HepG2 (cell line): ENCODE measurements around the gene SFMBT1. TPM values are rescaled to one million over a fixed set of nuclear protein-coding genes. Genes with fewer than 3 reads are reported as not detected.

Experiments
- AHR ChIP-seq: IDR thresholded peaks from 2 replicates; pipeline ENCODE4 v1.6.1; 2018; ENCODE audit warnings: missing genetic modification reagents, missing compliant biosample characterization
- CBFB ChIP-seq: sonication (generic); formaldehyde crosslinking; IDR thresholded peaks from 2 replicates; pipeline ENCODE4 v1.4.0; 2020; ENCODE audit warnings: missing genetic modification reagents
- HMG20A ChIP-seq: IDR thresholded peaks from 2 replicates; pipeline ENCODE4 v1.6.1; 2016; ENCODE audit warnings: borderline replicate concordance
- IKZF1 ChIP-seq: fragments of 450-650 bp; IDR thresholded peaks from 2 replicates; pipeline ENCODE4 v1.7.1; 2016
- NFE2L2 ChIP-seq: fragments of 150-350 bp; IDR thresholded peaks from 2 replicates; pipeline ENCODE4 v1.6.1; 2014; ENCODE audit warnings: low read length
- SIN3B ChIP-seq: fragments of 150-350 bp; IDR thresholded peaks from 2 replicates; pipeline ENCODE4 v1.6.1; 2014; ENCODE audit warnings: low read length
- SNAPC2 ChIP-seq: sonication (generic); formaldehyde crosslinking; IDR thresholded peaks from 2 replicates; pipeline ENCODE4 v1.8.1; 2022; ENCODE audit warnings: mild to moderate bottlenecking, missing genetic modification reagents
- ZBTB21 ChIP-seq: sonication (generic); formaldehyde crosslinking; IDR thresholded peaks from 2 replicates; pipeline ENCODE4 v1.4.0; 2020; ENCODE audit warnings: missing genetic modification reagents
- ZFAT ChIP-seq: sonication (generic); formaldehyde crosslinking; conservative IDR thresholded peaks from 2 replicates; pipeline ENCODE4 v1.8.1; 2023; ENCODE audit warnings: missing genetic modification reagents, inconsistent platforms
- ZNF326 ChIP-seq: sonication (generic); formaldehyde crosslinking; IDR thresholded peaks from 2 replicates; pipeline ENCODE4 v1.4.0; 2020; ENCODE audit warnings: missing genetic modification reagents, borderline replicate concordance
- ZNF350 ChIP-seq: sonication (generic); formaldehyde crosslinking; IDR thresholded peaks from 2 replicates; pipeline ENCODE4 v1.4.0; 2020; ENCODE audit warnings: mild to moderate bottlenecking, low read depth, missing genetic modification reagents, borderline replicate concordance
- ZNF550 ChIP-seq: sonication (generic); formaldehyde crosslinking; IDR thresholded peaks from 2 replicates; pipeline ENCODE4 v1.4.0; 2020; ENCODE audit warnings: mild to moderate bottlenecking, missing genetic modification reagents, borderline replicate concordance
- ZNF83 ChIP-seq: sonication (generic); formaldehyde crosslinking; IDR thresholded peaks from 2 replicates; pipeline ENCODE4 v1.4.0; 2020; ENCODE audit warnings: missing genetic modification reagents, mild to moderate bottlenecking, borderline replicate concordance
- ZNF841 ChIP-seq: sonication (generic); formaldehyde crosslinking; IDR thresholded peaks from 2 replicates; pipeline ENCODE4 v1.8.1; 2023; ENCODE audit warnings: missing genetic modification reagents, borderline replicate concordance
- ZSCAN9 ChIP-seq: IDR thresholded peaks from 2 replicates; pipeline ENCODE4 v1.6.1; 2016; ENCODE audit warnings: borderline replicate concordance
- polyA plus RNA-seq, 8 experiments: library from polyadenylated mRNA; depleted of rRNA in 3 of 8; stranded (reverse) in 7 of 8; unstranded in 1 of 8; fragments of >200 nt; fragmentation: Illumina TruSeq in 4 of 8; extraction: Trizol in 4 of 8; gene quantifications; 2 replicates each; pipeline versions ENCODE4 v1.2.1 to v1.2.3, GENCODE V29; 2011 to 2016; ENCODE audit warnings: low read depth in 4 of 8, missing spikeins in 1 of 8, mixed read lengths in 1 of 8; ENCODE audit not compliant: insufficient read depth in 1 of 8
- total RNA-seq, 5 experiments: library from RNA; depleted of rRNA; stranded (reverse); fragments of >200 nt; fragmentation: Illumina TruSeq; extraction: Trizol; gene quantifications; 2 replicates each; pipeline ENCODE4 v1.2.3, GENCODE V29; 2016; ENCODE audit warnings: low read depth in 1 of 5
- TF ChIP-seq, protein P1 (sequence below): IDR thresholded peaks from 2 replicates; pipeline ENCODE4 v1.6.1; 2016; ENCODE audit warnings: missing compliant biosample characterization, missing genetic modification reagents, borderline replicate concordance
- TF ChIP-seq, protein P2 (sequence below): sonication (generic); formaldehyde crosslinking; IDR thresholded peaks from 2 replicates; pipeline ENCODE4 v1.5.0; 2020; ENCODE audit warnings: missing genetic modification reagents, mild to moderate bottlenecking, borderline replicate concordance
- TF ChIP-seq, protein P3 (sequence below): sonication (generic); formaldehyde crosslinking; IDR thresholded peaks from 2 replicates; pipeline ENCODE4 v1.4.0; 2020; ENCODE audit warnings: missing genetic modification reagents, borderline replicate concordance
- TF ChIP-seq, protein P4 (sequence below): sonication (generic); formaldehyde crosslinking; IDR thresholded peaks from 2 replicates; pipeline ENCODE4 v1.8.0; 2022; ENCODE audit warnings: missing genetic modification reagents, mild to moderate bottlenecking, moderate library complexity, borderline replicate concordance
- TF ChIP-seq, protein P5 (sequence below): sonication (generic); formaldehyde crosslinking; IDR thresholded peaks from 2 replicates; pipeline ENCODE4 v1.8.1; 2023; ENCODE audit warnings: mild to moderate bottlenecking, missing genetic modification reagents
- TF ChIP-seq, protein P6 (sequence below): sonication (generic); formaldehyde crosslinking; IDR thresholded peaks from 2 replicates; pipeline ENCODE4 v1.8.1; 2023; ENCODE audit warnings: mild to moderate bottlenecking, missing genetic modification reagents, borderline replicate concordance

SFMBT1 gene
- total and polyA plus RNA-seq, 2 of the 13 experiments (the other 11 are each of a cell fraction or from before 2014, with no cell fraction given) = 3.8 to 12.8 TPM

DNA sequence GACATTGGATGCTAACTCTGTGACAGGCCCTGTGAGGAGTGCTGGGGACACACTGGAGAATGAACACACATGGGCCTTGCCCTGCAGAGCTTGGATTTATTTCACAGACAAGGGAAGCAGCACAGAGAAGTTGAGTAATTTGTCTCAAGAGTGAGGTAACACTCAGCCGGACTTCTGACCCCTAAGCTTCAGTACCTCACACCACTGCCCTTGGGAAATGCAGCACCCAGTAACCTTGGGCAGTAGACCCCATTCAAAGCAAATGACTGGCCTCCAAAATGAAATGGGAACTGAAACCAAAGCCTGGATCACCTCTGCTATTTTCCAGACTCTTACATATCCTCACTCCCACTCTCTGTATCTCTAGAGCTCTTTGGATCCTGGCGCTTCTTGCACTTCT, 47.1 kb upstream of the SFMBT1 start (continued):
- TF ChIP-seq, protein P1, sequence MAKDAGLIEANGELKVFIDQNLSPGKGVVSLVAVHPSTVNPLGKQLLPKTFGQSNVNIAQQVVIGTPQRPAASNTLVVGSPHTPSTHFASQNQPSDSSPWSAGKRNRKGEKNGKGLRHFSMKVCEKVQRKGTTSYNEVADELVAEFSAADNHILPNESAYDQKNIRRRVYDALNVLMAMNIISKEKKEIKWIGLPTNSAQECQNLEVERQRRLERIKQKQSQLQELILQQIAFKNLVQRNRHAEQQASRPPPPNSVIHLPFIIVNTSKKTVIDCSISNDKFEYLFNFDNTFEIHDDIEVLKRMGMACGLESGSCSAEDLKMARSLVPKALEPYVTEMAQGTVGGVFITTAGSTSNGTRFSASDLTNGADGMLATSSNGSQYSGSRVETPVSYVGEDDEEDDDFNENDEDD (CRISPR knock-in tag) = no peak
- no peak for TF ChIP-seq ZNF350 (CRISPR knock-in tag)
- TF ChIP-seq CBFB (CRISPR knock-in tag) = no peak
- TF ChIP-seq, protein P2, sequence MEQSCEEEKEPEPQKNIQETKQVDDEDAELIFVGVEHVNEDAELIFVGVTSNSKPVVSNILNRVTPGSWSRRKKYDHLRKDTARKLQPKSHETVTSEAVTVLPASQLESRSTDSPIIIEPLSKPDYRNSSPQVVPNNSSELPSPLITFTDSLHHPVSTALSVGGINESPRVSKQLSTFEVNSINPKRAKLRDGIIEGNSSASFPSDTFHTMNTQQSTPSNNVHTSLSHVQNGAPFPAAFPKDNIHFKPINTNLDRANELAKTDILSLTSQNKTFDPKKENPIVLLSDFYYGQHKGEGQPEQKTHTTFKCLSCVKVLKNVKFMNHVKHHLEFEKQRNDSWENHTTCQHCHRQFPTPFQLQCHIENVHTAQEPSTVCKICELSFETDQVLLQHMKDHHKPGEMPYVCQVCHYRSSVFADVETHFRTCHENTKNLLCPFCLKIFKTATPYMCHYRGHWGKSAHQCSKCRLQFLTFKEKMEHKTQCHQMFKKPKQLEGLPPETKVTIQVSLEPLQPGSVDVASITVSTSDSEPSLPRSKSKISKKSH = no peak
- TF ChIP-seq AHR (CRISPR knock-in tag) = no peak
- TF ChIP-seq ZNF326 (CRISPR knock-in tag) = no peak
- TF ChIP-seq, protein P3, sequence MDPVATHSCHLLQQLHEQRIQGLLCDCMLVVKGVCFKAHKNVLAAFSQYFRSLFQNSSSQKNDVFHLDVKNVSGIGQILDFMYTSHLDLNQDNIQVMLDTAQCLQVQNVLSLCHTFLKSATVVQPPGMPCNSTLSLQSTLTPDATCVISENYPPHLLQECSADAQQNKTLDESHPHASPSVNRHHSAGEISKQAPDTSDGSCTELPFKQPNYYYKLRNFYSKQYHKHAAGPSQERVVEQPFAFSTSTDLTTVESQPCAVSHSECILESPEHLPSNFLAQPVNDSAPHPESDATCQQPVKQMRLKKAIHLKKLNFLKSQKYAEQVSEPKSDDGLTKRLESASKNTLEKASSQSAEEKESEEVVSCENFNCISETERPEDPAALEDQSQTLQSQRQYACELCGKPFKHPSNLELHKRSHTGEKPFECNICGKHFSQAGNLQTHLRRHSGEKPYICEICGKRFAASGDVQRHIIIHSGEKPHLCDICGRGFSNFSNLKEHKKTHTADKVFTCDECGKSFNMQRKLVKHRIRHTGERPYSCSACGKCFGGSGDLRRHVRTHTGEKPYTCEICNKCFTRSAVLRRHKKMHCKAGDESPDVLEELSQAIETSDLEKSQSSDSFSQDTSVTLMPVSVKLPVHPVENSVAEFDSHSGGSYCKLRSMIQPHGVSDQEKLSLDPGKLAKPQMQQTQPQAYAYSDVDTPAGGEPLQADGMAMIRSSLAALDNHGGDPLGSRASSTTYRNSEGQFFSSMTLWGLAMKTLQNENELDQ (CRISPR knock-in tag) = no peak
- no peak for TF ChIP-seq SNAPC2 (CRISPR knock-in tag)
- TF ChIP-seq ZBTB21 = no peak
- TF ChIP-seq IKZF1 = no peak
- TF ChIP-seq ZFAT (CRISPR knock-in tag) = no peak
- TF ChIP-seq, protein P4, sequence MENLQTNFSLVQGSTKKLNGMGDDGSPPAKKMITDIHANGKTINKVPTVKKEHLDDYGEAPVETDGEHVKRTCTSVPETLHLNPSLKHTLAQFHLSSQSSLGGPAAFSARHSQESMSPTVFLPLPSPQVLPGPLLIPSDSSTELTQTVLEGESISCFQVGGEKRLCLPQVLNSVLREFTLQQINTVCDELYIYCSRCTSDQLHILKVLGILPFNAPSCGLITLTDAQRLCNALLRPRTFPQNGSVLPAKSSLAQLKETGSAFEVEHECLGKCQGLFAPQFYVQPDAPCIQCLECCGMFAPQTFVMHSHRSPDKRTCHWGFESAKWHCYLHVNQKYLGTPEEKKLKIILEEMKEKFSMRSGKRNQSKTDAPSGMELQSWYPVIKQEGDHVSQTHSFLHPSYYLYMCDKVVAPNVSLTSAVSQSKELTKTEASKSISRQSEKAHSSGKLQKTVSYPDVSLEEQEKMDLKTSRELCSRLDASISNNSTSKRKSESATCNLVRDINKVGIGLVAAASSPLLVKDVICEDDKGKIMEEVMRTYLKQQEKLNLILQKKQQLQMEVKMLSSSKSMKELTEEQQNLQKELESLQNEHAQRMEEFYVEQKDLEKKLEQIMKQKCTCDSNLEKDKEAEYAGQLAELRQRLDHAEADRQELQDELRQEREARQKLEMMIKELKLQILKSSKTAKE (CRISPR knock-in tag) = no peak
- TF ChIP-seq SIN3B = no peak
- TF ChIP-seq ZNF841 = no peak
- TF ChIP-seq ZSCAN9 = no peak
- TF ChIP-seq NFE2L2 = no peak
- TF ChIP-seq HMG20A = peak; percentile 31; the same call in 1 of the 2 replicates
- TF ChIP-seq, protein P5, sequence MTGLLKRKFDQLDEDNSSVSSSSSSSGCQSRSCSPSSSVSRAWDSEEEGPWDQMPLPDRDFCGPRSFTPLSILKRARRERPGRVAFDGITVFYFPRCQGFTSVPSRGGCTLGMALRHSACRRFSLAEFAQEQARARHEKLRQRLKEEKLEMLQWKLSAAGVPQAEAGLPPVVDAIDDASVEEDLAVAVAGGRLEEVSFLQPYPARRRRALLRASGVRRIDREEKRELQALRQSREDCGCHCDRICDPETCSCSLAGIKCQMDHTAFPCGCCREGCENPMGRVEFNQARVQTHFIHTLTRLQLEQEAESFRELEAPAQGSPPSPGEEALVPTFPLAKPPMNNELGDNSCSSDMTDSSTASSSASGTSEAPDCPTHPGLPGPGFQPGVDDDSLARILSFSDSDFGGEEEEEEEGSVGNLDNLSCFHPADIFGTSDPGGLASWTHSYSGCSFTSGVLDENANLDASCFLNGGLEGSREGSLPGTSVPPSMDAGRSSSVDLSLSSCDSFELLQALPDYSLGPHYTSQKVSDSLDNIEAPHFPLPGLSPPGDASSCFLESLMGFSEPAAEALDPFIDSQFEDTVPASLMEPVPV (CRISPR knock-in tag) = no peak
- TF ChIP-seq, protein P6, sequence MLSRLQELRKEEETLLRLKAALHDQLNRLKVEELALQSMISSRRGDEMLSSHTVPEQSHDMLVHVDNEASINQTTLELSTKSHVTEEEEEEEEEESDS (CRISPR knock-in tag) = no peak
- no peak for TF ChIP-seq ZNF83 (CRISPR knock-in tag)
- TF ChIP-seq ZNF550 (CRISPR knock-in tag) = 0 out of 2 replicates have a peak, but pooled peaks have one; percentile 29
